Right lobe of liver (tissue), 4 donors: ENCODE data around the gene UBALD1.
A peak's percentile ranks its signal among the peaks of the same experiment; 100 is the strongest.

ENCODE experiments used
- CTCF ChIP-seq, 4 donors: fragments of 200-600 bp in 3 of 4; fragments of 450-650 bp in 1 of 4; IDR thresholded peaks; one replicate each; pipeline versions ENCODE4 v1.5.1 to v1.8.0; 2016 to 2022; ENCODE audit warnings: antibody characterized with exemption in 4 of 4, mild to moderate bottlenecking in 2 of 4
- POLR2A ChIP-seq: fragments of 450-650 bp; IDR thresholded peaks from one replicate; pipeline ENCODE4 v1.6.1; 2017; ENCODE audit warnings: antibody characterized with exemption, mild to moderate bottlenecking
- donor health status: DM: no; HTN: no; CAD: no.
- donor health status: DM: no; HTN: no; CAD: no.
- donor health status: DM: no; HTN: yes; CAD: no.

- peak; percentile 63 for TF ChIP-seq POLR2A
- no peak for TF ChIP-seq CTCF (IDR thresholded peaks at IDR 0.05)
These were observed 49.2 kb upstream of the UBALD1 start for GRCh38 chr16:4663777-4664465.
